ENCODE data around the gene COL6A2.
"Not testable (repeated sequence)": the region's sequence is repeated elsewhere in the genome, so short reads cannot be mapped to it uniquely, and the experiment has no call there.

COL6A2 gene

DNA sequence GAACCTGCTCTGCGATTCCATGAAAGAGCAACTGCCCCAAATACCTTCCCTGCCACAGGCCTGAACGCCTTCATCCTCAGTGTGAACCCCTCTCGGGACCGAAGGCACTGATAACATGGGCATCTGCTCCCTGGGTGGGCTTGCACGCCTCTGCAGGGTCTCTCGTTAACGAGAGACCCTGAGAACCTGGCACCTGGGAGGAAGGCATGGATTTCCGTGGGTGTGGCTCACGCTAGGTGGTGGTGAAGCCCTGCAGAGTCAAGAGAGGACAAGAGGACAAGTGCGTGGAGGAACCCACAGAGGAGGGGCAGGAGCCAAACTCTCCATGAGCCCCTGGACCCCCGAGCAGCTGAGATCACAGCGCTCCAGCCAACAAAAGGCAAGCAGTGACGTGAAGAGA lies 26.8 kb upstream of the COL6A2 start:
- H3K27ac ChIP-seq: no peak overlapping the region

GRCh38 chr21:46076724-46077123 lies 21.2 kb upstream of the COL6A2 start:
- H3K4me3 ChIP-seq, H3K27ac ChIP-seq: not testable (repeated sequence)

More for the DNA sequence above, 26.8 kb upstream of the COL6A2 start:
- no peak overlapping the region for H3K4me3 ChIP-seq

GRCh38 chr21:46077674-46078101 lies 20.2 kb upstream of the COL6A2 start:
- peak overlapping the region in 4 of 21 experiments; percentile 31 to 85 (median 76) for H3K27ac ChIP-seq

GRCh38 chr21:46078322-46078977 lies 19.5 kb upstream of the COL6A2 start:
- no peak overlapping the region for H3K4me3 ChIP-seq
- H3K27ac ChIP-seq: peak overlapping the region in 19 of 21 experiments; percentile 18 to 85 (median 71)

More at GRCh38 chr21:46077674-46078101, 20.2 kb upstream of the COL6A2 start:
- H3K4me3 ChIP-seq: no peak overlapping the region

DNA sequence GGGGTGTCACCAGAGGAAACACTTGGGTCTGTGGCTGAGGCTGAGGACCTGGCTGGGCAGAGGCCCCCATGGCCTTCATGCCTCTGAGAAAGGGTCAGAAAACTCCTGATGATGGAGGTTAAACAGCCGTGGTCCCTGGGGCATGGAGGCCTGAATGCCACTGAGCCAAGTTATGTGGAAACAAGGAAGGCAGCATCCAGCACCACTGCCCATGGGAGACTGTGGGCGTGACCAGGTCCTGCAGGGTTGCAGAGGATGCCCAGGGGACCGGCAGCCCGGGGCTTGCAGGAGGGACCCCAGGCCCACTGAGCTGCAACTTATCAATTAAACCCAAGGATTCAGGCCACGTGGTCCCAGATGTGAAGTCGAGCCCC lies 18.9 kb upstream of the COL6A2 start:
- H3K4me3 ChIP-seq: no peak overlapping the region
- peak overlapping the region in 19 of 21 experiments; percentile 18 to 85 (median 71) for H3K27ac ChIP-seq

DNA sequence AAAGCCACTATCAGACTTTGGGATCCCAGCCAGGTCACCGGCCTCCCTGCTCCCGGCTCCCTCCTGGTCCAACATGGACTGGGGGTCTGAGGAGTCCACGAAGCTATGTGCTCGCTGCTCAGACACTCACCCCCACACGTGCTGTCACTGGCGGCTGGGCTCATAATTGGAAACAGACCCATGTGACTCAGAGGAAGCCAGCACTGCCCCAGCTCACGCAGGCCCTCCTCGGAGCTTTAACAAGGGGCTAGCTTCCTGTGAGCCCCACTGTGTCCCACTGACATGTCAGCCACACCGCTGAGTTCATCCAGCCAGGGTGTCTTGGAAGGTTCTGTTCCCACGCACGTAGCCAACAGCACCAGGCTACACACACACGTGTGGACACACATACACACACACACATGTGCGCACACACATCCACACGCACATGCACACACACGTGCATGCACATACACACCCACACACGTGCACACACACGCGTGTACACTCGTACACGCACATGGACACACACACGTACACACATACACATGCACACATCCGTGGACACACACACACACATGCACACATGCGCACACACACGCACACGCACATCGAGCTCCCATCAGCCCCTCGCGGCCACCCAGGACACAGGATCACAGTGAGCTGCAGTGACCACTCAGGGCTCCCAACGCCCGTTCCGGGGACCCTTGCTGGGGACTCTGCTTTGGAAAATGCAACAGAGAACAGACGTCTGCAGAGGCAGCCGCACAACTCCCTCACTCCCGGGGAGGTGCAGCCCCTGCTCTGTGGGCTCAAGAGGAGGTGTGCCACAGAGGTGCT lies 18.4 kb upstream of the COL6A2 start:
- Histone ChIP-seq H3K27ac (peak overlapping the region in 19 of 21 experiments; percentile 36 to 85 (median 72)), H3K4me3 (no peak overlapping the region)

- H3K4me3 ChIP-seq: no peak overlapping the region
- peak overlapping the region in 19 of 21 experiments; percentile 41 to 85 (median 72) for H3K27ac ChIP-seq
These were observed 17.5 kb upstream of the COL6A2 start for GRCh38 chr21:46080171-46081021.

DNA sequence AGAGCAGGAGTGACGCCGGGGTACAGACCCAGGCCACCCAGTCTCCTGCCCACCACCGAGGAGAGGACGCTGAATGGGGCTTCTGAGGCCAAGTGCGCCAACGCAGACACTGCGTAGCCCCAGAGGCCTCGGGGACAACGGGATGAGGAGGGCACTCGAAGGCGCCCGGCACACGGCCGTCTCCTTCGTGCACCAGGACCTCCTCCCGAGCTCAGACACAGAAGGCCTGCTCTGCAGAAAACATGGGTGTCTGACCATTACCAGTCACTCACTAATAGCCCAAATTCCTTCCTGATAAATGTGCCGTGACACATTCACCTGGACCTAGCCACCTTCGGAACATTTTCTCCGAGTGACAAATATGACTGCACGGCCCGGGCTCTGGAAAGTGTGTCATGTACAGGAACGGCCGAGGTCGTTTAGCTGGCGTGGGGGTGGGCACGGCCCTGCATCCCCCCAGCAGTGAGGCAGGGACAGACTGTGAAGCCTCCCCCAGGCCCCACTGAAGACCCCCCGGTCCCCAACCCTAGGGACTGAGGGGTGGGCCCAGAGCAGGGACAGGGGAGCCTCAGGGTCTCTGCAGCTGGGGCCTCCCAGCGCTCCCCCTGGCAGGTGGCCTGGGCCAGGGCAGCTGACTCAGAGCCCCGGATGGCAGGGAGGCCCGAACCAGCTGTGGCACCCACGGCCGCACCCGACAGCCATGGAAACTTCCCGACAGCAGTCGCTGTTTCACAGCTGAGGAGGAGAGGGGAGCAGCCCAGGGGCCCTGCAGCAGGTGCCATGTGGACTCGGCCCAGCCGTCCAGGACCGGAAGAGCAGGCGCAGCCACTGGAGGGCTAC lies 16.7 kb upstream of the COL6A2 start:
- H3K27ac ChIP-seq: peak overlapping the region in 18 of 21 experiments; percentile 4 to 85 (median 72)
- no peak overlapping the region for H3K4me3 ChIP-seq

DNA sequence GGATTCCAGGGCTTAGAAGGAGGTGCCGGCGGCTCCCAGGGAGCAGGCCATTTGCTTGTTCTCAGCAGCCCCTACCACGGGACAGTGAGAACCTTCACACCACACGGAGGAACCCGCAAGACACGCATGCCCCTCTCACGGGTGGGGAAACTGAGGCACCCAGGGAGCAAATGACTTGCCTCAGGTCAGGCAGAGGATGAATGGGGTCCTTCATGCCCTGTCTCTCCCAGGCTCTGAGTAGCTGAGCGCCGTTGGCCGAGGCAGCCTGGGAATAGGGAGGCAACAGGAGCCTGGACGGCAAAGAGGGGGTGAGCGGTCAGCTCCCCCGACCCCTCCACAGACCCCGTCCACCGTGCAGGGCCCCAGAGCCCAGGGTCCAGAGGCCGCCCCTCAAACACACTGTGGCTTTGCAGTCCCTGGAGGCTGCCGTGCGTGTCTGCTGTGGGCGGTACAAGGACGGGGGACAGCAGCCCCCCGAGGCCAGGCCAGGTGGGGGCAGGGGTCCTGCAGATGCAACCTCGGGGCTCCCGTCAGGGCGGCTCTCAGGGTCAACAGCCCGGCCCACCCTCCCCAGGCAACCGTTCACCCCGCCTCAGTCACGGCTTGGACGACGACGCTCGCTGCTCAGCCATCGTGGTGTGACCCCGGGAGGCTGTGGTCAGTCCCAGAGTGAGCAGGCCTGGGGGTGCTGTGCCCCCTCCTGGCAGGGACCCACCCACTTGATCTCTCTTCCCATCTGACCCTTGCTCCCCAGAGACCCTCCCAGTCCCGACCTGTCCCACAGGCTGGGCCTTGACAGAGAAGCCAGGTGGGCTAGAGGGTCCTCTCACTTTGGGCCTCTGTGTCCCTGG lies 15.8 kb upstream of the COL6A2 start:
- Histone ChIP-seq H3K27ac (peak overlapping the region in 16 of 21 experiments; percentile 4 to 85 (median 71)), H3K4me3 (no peak overlapping the region)

DNA sequence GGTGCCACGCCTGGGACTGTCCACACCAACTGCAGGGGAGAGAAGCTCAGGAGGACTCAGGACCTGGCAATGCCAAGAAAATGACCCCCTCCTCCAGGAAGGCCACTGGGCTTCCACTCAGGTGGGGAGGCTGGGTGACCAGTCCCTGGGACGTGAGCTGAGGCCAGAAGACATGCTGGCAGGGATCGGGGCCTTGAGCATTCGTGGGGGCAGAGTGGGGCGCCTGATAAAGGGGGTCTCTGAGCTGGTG lies 15.3 kb upstream of the COL6A2 start:
- peak overlapping the region in 15 of 21 experiments; percentile 49 to 85 (median 70) for H3K27ac ChIP-seq
- no peak overlapping the region for H3K4me3 ChIP-seq

- H3K27ac ChIP-seq: peak overlapping the region in 18 of 21 experiments; percentile 10 to 85 (median 70)
- no peak overlapping the region for H3K4me3 ChIP-seq
These were observed 14.7 kb upstream of the COL6A2 start for GRCh38 chr21:46082963-46083790.

- Histone ChIP-seq H3K4me3 (no peak overlapping the region), H3K27ac (peak overlapping the region in 18 of 21 experiments; percentile 10 to 85 (median 70))
These were observed 13.9 kb upstream of the COL6A2 start for GRCh38 chr21:46083791-46084561.

DNA sequence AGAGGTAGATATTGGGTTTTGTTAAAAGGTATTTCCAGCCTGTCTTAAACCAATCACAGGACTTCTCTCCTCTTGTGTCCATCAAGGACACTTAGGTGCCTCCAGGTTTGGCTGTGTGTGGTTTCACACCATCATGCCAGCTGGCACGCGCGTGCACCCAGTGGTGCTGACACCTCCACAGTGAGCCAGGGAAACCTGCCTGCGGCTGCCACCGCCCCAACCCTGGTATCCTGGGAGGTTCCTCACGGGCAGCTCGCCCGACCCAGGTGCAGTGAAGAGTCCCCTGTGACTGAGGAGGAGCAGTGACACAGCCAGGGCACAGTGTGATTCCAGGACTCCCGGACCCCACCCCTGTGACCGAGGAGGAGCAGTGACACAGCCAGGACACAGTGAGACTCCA lies 13.2 kb upstream of the COL6A2 start:
- peak overlapping the region in 7 of 21 experiments; percentile 49 to 82 (median 69) for H3K27ac ChIP-seq
- H3K4me3 ChIP-seq: no peak overlapping the region

GRCh38 chr21:46085259-46085658 lies 12.7 kb upstream of the COL6A2 start:
- peak overlapping the region in 1 of 21 experiments; percentile 66 for H3K27ac ChIP-seq
- H3K4me3 ChIP-seq: not testable (repeated sequence)

DNA sequence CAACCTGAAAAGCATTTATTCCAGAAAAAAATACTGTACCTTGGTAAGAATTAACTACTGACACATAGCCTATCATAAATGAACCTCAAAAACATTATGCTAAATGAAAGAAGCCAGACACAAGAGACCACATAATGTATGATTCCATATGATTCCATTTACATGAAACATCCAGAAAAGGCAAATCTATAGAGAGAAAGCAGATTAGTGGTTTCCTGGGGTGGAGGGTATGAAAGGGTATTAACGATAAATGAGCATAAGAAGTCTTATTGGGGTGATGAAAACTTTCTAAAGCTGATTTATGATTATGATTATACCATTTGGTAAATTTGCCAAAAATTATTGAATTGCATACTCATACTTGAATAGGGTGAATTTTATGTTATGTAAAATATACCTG lies 10.3 kb upstream of the COL6A2 start:
- no peak overlapping the region for H3K4me3 ChIP-seq
- no peak overlapping the region for H3K27ac ChIP-seq

GRCh38 chr21:46088189-46088588 lies 9.7 kb upstream of the COL6A2 start:
- no peak overlapping the region for H3K27ac ChIP-seq
- no peak overlapping the region for H3K4me3 ChIP-seq

- Histone ChIP-seq H3K4me3 (no peak overlapping the region), H3K27ac (no peak overlapping the region)
These were observed 8.6 kb upstream of the COL6A2 start for GRCh38 chr21:46089285-46089684.

Measured in skin epidermis (tissue), 12 donors.